GM21381 (cell line): Measurements from ENCODE around the gene CBX1.
"Not testable (repeated sequence)": the region's sequence is repeated elsewhere in the genome, so short reads cannot be mapped to it uniquely, and the experiment has no call there.

ENCODE experiments used
- ATAC-seq: cut with Tn5 transposase; IDR thresholded peaks from one replicate; pipeline ENCODE4 v1.9.1; 2021; ENCODE audit warnings: mild to moderate bottlenecking, moderate library complexity; ENCODE audit not compliant: unreplicated experiment

CBX1 gene

GRCh38 chr17:48074322-48075081, 26.8 kb downstream of the CBX1 start:
- ATAC-seq: no peak

GRCh38 chr17:48073566-48074094, 27.6 kb downstream of the CBX1 start:
- not testable (repeated sequence) for ATAC-seq

GRCh38 chr17:48072811-48073210, 28.5 kb downstream of the CBX1 start:
- not testable (repeated sequence) for ATAC-seq

GRCh38 chr17:48071654-48072053, 29.6 kb downstream of the CBX1 start:
- ATAC-seq: no peak

GRCh38 chr17:48070195-48070594, 31.1 kb downstream of the CBX1 start:
- no peak for ATAC-seq

GRCh38 chr17:48068491-48068961, 32.8 kb downstream of the CBX1 start:
- no peak for ATAC-seq

GRCh38 chr17:48067808-48068207, 33.5 kb downstream of the CBX1 start:
- ATAC-seq: not testable (repeated sequence)

- no peak for ATAC-seq
These were observed 34.0 kb downstream of the CBX1 start for GRCh38 chr17:48067245-48067644.

- ATAC-seq: no peak
These were observed 34.6 kb downstream of the CBX1 start for GRCh38 chr17:48066656-48067055.

GRCh38 chr17:48066192-48066591, 35.1 kb downstream of the CBX1 start:
- ATAC-seq: no peak

GRCh38 chr17:48064638-48065037, 36.6 kb downstream of the CBX1 start:
- ATAC-seq: no peak

GRCh38 chr17:48062273-48062672, 39.0 kb downstream of the CBX1 start:
- no peak for ATAC-seq

- ATAC-seq: no peak
These were observed 41.0 kb downstream of the CBX1 start for GRCh38 chr17:48060249-48060648.

GRCh38 chr17:48059125-48059668, 42.1 kb downstream of the CBX1 start:
- no peak for ATAC-seq

GRCh38 chr17:48058393-48059124, 42.7 kb downstream of the CBX1 start:
- no peak for ATAC-seq

GRCh38 chr17:48057626-48058025, 43.7 kb downstream of the CBX1 start:
- ATAC-seq: no peak

GRCh38 chr17:48056879-48057278, 44.4 kb downstream of the CBX1 start:
- ATAC-seq: no peak

GRCh38 chr17:48056246-48056745, 45.0 kb downstream of the CBX1 start:
- no peak for ATAC-seq

GRCh38 chr17:48055531-48056245, 45.6 kb downstream of the CBX1 start:
- ATAC-seq: no peak

- ATAC-seq: no peak
These were observed 46.8 kb downstream of the CBX1 start for GRCh38 chr17:48054238-48055185.
